ENCODE measurements around the gene PTOV1.

The PTOV1 gene

GRCh38 chr19:49861107-49861506 is 10.1 kb downstream of the PTOV1 start:
- no peak for DNase-seq

GRCh38 chr19:49861541-49862378 is 10.8 kb downstream of the PTOV1 start:
- DNase-seq, result no peak

- no peak for DNase-seq
These were observed 11.7 kb downstream of the PTOV1 start for GRCh38 chr19:49862391-49863253.

- no peak for DNase-seq
These were observed 12.4 kb downstream of the PTOV1 start for GRCh38 chr19:49863254-49863934.

GRCh38 chr19:49863935-49864320 is 13.0 kb downstream of the PTOV1 start:
- no peak for DNase-seq

- DNase-seq, result no peak
These were observed 13.9 kb downstream of the PTOV1 start for GRCh38 chr19:49864890-49865289.

- DNase-seq, result peak; percentile 89
These were observed 16.2 kb downstream of the PTOV1 start, which contains the start of gene PNKP for GRCh38 chr19:49866933-49867782. PNKP (minus strand) TSS chr19:49867576; CDS start chr19:49867204, 372 bp downstream.

- no peak for DNase-seq
These were observed 18.1 kb downstream of the PTOV1 start for GRCh38 chr19:49869009-49869483.

- peak; percentile 88 for DNase-seq
These were observed 18.7 kb downstream of the PTOV1 start for GRCh38 chr19:49869484-49870308.

GRCh38 chr19:49870309-49870901 is 19.4 kb downstream of the PTOV1 start:
- DNase-seq, result no peak

- DNase-seq, result no peak
These were observed 20.5 kb downstream of the PTOV1 start for GRCh38 chr19:49871349-49871985.

GRCh38 chr19:49872245-49873128 is 21.5 kb downstream of the PTOV1 start:
- DNase-seq, result no peak

- DNase-seq, result no peak
These were observed 22.2 kb downstream of the PTOV1 start for GRCh38 chr19:49873129-49873521.

- no peak for DNase-seq
These were observed 22.9 kb downstream of the PTOV1 start for GRCh38 chr19:49873834-49874233.

GRCh38 chr19:49874503-49875157 is 23.7 kb downstream of the PTOV1 start:
- no peak for DNase-seq

- no peak for DNase-seq
These were observed 24.2 kb downstream of the PTOV1 start for GRCh38 chr19:49875177-49875576.

- DNase-seq, result peak; percentile 34
These were observed 25.0 kb downstream of the PTOV1 start for GRCh38 chr19:49875857-49876421.

GRCh38 chr19:49876422-49877019 is 25.6 kb downstream of the PTOV1 start:
- peak; percentile 95 for DNase-seq
